ENCODE measurements around the gene VWA3A.
"Not testable (repeated sequence)": the region's sequence is repeated elsewhere in the genome, so short reads cannot be mapped to it uniquely, and the experiment has no call there.

Gene VWA3A

DNA sequence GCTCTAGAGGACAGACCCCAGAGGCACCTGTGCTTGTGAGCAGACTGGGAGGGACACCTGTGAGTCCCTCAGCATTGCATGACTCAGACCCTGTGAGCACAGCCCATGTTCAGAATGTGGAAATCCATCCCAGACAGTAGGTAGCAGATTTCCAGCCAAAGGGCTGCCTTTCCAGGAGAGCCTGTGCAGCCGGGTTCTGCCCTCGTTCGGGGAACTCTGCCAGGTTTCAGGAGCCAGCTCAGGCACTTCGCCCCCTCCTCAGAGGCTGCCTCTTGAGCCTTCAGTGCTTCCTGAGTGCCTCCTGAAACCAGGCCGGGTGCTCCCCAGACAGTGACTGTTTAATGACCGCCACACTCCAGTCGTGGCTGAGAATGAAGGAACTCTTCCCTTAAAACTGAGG lies 46.7 kb downstream of the VWA3A start:
- DNase-seq (ENCODE audit: low spot score), result no peak

GRCh38 chr16:22139732-22140131 lies 47.4 kb downstream of the VWA3A start:
- no peak for DNase-seq (ENCODE audit: low spot score)

GRCh38 chr16:22141767-22142166 lies 49.4 kb downstream of the VWA3A start:
- no peak for DNase-seq (ENCODE audit: low spot score)

DNA sequence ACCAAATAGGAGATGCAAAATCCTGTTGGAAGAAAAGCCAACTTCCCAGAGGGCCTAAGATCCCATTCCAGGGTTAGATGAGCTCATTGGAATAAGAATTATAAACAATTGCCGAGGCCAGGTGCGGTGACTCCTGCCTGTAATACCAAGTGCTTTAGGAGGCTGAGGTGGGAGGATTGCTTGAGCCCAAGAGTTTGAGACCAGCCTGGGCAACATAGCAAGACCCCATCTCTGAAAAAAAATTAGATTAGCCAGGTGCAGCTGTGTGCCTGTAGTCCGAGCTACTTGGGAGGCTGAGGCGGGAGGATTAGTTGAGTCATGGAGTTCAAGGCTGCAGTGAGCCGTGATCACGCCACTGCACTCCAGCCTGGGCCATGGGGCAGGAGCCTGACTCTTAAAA lies 52.2 kb downstream of the VWA3A start:
- no peak for DNase-seq (ENCODE audit: low spot score)

DNA sequence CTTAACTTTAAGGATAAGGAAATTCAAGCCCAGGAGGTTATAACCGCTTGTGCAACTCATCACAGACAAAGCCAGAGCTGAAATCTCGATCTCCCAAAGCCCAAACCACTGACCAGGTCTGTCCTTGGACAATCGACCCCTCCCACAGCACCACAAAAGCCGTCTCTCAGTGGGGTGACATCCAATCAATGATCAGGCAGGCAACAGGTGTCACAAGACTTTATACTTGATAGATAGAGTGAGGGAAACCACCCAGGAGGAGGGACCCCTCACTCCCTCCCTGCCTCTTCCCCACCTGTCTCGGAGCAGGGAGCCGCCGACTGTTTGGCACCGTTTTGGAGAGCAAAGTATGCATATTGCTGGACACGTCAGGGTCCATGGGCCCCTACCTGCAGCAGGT lies 55.5 kb downstream of the VWA3A start:
- DNase-seq (ENCODE audit: low spot score), result no peak

GRCh38 chr16:22151246-22151998 lies 59.1 kb downstream of the VWA3A start:
- no peak for DNase-seq (ENCODE audit: low spot score)

DNA sequence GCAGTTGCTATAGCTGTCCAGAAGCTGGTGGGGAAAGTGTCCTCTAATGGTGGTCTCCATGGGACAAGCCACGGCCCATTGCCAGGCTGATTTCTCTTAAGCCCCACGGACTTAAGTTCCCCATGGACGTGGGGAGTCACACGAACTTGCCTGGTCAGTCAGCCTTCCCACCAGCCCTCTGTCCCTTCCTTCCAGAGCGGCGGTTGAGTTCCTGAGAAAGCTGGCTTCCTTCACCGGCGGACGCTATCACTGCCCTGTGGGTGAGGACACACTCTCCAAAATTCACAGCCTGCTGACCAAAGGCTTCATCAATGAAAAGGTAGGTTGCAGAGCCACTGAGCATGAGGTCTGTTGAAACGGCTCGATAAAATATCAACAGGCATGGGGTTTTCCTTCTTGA lies 60.0 kb downstream of the VWA3A start:
- no peak for DNase-seq (ENCODE audit: low spot score)

DNA sequence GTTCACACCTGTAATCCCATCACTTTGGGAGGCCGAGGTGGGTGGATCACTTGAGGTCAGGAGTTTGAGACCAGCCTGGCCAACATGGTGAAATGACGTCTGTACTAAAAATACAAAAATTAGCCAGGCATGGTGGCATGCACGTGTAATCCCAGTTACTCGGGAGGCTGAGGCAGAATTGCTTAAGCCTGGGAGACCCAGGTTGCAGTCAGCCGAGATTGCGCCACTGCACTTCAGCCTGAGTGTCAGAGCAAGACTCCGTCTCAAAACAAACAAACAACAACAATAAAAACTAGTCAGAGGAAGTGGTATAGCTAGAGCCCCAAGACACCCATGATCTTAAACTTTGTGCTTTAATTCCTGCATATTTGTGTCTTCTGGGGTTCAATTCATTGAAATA lies 60.7 kb downstream of the VWA3A start:
- not testable (repeated sequence) for DNase-seq (ENCODE audit: low spot score)

DNA sequence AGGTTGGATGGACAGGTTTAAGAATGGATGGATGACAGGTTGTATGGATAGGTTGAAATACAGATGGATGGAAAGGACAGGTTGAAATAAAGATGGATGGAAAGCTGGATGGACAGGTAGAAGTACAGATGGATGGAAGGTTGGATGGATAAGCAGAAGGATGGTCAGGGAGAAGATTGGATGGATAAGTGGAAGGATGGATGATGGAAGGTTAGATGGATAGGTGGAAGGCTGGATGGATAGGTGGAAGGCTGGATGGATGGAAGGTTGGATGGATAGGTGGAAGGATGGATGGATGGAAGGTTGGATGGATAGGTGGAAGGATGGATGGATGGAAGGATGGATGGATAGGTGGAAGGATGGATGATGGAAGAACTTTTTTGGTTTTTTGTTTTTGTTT lies 69.1 kb downstream of the VWA3A start:
- DNase-seq (ENCODE audit: low spot score), result no peak

GRCh38 chr16:22161999-22162655 lies 69.8 kb downstream of the VWA3A start, which contains the start of gene SDR42E2:
TSS of gene SDR42E2 (plus strand) at chr16:22162506. CDS start at chr16:22165583, 3,077 bp downstream.
- peak; percentile 48 for DNase-seq (ENCODE audit: low spot score)

GRCh38 chr16:22162656-22163009 lies 70.3 kb downstream of the VWA3A start:
- DNase-seq (ENCODE audit: low spot score), result no peak

- DNase-seq (ENCODE audit: low spot score), result no peak
Observed at GRCh38 chr16:22163806-22164205, 71.5 kb downstream of the VWA3A start.

DNA sequence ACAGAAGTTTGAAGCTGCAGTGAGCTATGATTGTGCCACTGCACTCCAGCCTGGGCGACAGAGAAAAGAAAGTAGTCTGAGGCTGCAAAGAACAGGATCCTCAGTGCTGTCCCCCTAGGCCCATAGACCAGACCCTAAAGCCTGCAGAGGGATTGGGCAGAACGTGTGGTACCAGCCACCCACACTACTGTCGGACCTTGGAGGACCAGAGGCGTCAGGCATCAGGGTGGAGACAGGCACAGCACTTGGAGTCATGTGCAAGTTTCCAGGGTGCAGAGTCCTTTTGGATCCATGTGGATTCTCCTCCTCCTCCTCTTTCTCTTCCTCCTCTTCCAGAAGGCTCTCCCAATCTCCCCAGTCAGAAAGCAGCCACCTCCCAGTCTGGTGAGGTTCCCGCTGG lies 72.1 kb downstream of the VWA3A start:
- DNase-seq (ENCODE audit: low spot score), result no peak

DNA sequence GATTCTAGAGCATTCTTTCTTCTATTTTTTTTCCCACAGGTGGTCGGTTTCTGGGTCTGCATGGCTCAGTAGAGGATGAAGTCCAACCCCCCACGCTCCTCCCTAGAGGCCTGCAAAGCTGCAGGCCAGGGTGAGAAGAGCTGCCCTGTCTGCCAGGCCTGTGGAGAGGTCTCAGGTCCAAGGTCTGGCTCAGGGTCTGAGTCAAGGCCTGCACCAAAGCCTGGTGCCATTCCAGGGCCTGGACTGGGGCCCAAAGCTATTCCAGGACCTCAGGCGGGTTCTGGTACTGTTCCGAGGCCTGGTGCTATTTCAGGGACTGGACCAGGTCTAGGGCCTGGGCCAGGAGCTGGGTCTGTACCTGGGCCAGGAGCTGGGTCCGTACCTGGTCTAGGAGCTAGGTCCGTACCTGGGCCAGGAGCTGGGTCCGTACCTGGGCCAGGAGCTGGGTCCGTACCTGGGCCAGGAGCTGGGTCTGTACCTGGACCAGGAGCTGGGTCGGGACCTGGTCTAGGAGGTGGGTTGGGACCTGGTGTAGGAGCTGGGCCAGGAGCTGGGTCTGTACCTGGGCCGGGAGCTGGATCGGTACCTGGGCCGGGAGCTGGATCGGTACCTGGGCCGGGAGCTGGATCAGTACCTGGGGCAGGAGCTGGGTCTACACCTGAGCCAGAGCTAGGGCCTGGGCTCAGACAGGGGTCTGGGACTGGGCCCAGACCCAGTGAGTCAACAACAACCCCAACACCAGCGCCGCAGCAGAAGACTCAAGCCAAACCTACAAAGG lies 73.4 kb downstream of the VWA3A start:
- DNase-seq (ENCODE audit: low spot score), result no peak

GRCh38 chr16:22171953-22172352 lies 79.6 kb downstream of the VWA3A start:
- DNase-seq (ENCODE audit: low spot score), result no peak

GRCh38 chr16:22172642-22173041 lies 80.3 kb downstream of the VWA3A start:
- not testable (repeated sequence) for DNase-seq (ENCODE audit: low spot score)

GRCh38 chr16:22174642-22175041 lies 82.3 kb downstream of the VWA3A start:
- DNase-seq (ENCODE audit: low spot score), result no peak

DNA sequence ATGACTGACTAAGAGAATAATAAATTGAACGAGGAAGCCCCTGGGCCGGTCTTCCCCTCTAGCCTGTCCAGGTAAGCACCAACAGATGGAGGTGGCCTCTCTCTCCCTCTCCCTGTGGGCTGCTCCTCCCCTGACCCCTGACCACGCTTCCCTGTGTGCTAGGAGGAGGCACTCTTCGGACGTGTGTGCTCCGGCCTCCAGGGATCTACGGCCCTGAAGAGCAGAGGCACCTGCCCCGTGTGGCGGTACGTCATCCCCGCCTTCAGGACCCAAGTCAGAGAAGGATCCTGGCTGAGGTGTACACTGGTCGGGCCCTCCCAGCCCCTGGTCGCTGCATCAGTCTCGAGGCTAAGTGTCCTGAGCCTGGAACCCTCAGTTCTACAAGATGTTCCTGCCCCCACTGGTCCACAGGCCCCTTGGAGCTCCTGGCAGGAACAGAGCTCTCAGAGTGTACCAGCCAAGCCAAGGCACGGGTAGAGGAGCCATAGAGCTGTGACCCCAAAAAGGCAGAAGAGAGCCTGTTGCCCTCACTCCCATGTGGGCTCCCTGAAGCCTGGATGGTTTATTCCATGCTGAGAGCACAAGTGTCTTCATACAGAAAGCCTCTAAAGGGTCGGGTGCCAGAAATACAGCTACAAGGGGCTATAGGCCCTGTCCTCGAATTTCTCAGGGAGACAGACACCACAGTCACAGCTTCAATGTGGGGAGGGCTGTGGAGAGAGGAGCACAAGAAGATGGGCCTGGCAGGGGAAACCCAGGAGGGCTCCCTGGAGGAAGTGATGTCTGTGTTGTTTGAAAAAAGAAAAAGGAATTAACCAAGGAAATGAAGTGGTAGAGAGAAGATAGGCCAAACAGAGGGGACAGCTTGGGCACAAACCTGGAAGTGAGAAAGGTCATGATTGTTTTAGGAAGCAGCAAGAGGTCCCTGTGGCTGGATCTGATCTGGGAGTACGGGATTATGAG lies 85.9 kb downstream of the VWA3A start:
- DNase-seq (ENCODE audit: low spot score), result no peak

GRCh38 chr16:22181426-22181825 lies 89.1 kb downstream of the VWA3A start:
- DNase-seq (ENCODE audit: low spot score), result no peak

GRCh38 chr16:22181843-22182242 lies 89.5 kb downstream of the VWA3A start:
- DNase-seq (ENCODE audit: low spot score), result no peak

DNA sequence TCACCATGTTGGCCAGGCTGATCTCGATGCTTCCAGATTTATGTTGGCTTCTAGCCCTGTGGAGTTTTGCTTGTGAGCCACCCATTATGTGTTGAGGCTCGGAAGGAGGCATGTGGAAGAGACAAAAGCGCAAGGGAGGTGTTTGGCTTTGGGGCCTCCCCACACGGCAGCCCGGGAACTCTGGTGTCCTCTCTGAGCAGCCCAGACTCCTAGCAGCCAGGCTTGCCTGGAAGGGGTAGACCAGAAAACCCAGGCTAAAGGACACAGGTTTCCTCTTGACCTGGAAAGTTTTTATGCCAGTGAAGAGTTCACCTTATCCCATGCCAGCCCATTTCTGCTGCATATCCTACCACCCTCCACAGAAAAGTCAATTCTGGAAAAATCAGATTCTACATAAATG lies 91.0 kb downstream of the VWA3A start:
- DNase-seq (ENCODE audit: low spot score), result no peak

Measured in LoVo (cell line).